ENCODE data around the gene DAZ1. TPM values are rescaled to one million over a fixed set of nuclear protein-coding genes. Genes with fewer than 3 reads are reported as not detected.
"Not testable (repeated sequence)": the region's sequence is repeated elsewhere in the genome, so short reads cannot be mapped to it uniquely, and the experiment has no call there.

The DAZ1 gene
- total RNA-seq (2014; rRNA removed) = not detected in 2 replicates
- not detected for polyA plus RNA-seq (2012)

- not testable (repeated sequence) for DNase-seq (ENCODE audit: low read depth)
These were observed at the start of gene DAZ1 for GRCh38 chrY:23198908-23199307. Gene DAZ1, minus strand, starts transcription at chrY:23199008. Its CDS starts 208 bp downstream, at chrY:23198800.

DNA sequence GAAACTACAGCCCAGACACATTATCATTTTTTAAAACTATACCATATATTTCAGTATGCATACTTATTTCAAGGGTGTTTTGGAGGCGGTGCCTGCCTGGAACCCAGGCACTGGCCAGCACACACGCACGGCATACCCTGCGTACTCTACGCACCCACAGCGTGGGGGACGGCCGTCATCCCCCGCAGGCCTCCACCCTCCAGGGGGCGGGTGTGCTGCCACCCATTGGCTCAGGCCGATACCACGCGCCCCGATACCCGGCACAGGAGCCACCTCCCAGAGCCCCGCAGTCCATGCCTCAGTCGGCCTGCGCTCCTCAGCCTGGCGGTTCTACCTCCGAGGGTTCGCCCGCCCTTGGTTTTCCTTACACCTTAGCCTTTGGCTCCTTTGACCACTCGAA is 20.4 kb upstream of the DAZ1 start, which contains the start of gene DAZ2:
Gene DAZ2 (plus strand): TSS at position 301 of the 400 bp plus-strand sequence. CDS start 208 bp downstream, outside the sequence.
- not testable (repeated sequence) for DNase-seq (ENCODE audit: low read depth)

GRCh38 chrY:23210681-23211080 is 11.9 kb upstream of the DAZ1 start:
- not testable (repeated sequence) for DNase-seq (ENCODE audit: low read depth)

DNA sequence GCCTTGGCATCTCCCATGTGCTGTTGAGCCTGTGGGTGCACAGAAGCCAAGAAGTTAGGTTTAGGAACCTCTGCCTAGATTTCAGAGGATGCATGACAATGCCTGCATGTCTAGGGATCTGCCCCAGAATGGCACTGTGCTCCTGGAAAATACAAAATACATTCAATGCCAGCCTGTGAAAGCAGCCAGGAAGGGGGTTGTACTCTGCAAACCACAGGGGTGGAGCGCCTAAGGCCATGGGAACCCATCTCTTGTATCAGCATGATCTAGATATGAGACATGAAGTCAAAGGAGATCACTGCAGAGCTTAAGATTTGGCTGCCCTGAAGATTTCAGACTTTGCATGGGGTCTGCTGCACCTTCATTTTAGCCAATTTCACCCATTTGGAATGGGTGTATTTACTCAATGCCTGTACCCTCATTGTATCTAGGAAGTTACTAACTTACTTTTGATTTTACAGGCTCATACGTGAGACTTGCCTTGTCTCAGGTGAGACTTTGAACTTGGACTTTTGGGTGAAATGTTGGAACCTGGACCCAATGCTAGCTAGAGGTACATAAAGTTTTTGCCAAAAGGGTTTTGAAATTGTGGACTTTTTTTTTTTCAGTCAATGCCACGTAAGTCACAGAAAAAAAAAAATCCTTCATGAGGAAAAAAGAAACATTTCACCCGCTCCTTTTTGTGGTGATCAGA is 11.1 kb upstream of the DAZ1 start:
- DNase-seq (ENCODE audit: low read depth) = not testable (repeated sequence)

DNA sequence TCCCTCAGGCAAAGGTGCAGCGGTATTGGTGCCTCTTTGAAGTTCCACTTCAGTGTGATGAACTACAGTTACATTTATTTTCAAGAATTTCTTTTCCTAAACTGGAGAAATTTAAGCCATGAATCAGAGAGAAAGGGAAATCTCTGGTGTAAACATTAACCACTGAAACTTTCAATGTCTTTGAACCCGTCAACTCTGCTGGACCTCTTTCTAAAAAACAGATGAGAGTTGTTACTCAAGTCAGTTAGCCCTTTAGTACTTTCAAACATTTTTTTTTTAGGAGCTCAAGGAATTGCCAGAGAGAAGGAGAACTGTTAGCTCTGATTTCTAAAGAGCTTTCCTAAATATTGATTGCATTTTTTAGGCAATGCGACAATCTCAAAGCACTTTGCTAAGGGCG is 8.6 kb upstream of the DAZ1 start:
- DNase-seq (ENCODE audit: low read depth) = not testable (repeated sequence)

Other genes with a start within 250 kb of the DAZ1 start
- not detected in 2 replicates for gene BPY2, start 214.7 kb downstream of the DAZ1 start, total RNA-seq (2014; rRNA removed)
- gene DAZ2, start 20.5 kb upstream of the DAZ1 start, total RNA-seq (2014; rRNA removed) = not detected in 2 replicates